ENCODE results near the gene CASZ1. TPM values are rescaled to one million over a fixed set of nuclear protein-coding genes. Genes with fewer than 3 reads are reported as not detected.

Gene CASZ1
- total and polyA plus RNA-seq, 10 of the 15 experiments (the other 5 are each of a cell fraction or from before 2014, with no cell fraction given) = 0.52 to 9.8 (median 3.7) TPM

DNA sequence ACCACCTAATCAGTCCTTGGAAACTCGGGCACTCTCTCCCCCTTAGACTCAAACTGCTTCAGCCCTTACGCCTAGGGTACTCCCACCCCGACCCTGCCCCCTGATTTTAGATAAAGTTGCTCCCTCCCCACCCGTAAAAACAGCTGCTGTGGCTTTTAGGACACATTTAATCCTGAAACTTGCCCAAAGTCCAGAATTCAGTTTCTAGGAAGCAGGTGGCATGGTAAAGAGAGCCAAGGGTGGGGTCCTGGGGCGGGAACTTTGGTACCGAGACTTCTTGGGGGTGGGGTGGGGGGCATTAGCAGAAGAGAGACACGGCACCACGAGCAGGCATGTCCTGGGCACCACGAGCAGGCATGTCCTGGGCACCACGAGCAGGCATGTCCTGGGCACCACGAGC is 52.4 kb downstream of the CASZ1 start (continued):
- TF ChIP-seq, protein P1, sequence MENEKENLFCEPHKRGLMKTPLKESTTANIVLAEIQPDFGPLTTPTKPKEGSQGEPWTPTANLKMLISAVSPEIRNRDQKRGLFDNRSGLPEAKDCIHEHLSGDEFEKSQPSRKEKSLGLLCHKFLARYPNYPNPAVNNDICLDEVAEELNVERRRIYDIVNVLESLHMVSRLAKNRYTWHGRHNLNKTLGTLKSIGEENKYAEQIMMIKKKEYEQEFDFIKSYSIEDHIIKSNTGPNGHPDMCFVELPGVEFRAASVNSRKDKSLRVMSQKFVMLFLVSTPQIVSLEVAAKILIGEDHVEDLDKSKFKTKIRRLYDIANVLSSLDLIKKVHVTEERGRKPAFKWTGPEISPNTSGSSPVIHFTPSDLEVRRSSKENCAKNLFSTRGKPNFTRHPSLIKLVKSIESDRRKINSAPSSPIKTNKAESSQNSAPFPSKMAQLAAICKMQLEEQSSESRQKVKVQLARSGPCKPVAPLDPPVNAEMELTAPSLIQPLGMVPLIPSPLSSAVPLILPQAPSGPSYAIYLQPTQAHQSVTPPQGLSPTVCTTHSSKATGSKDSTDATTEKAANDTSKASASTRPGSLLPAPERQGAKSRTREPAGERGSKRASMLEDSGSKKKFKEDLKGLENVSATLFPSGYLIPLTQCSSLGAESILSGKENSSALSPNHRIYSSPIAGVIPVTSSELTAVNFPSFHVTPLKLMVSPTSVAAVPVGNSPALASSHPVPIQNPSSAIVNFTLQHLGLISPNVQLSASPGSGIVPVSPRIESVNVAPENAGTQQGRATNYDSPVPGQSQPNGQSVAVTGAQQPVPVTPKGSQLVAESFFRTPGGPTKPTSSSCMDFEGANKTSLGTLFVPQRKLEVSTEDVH (IDR thresholded peaks at IDR 0.05; ENCODE audit: low read depth, partially characterized antibody) = no peak
- TF ChIP-seq, protein P2, sequence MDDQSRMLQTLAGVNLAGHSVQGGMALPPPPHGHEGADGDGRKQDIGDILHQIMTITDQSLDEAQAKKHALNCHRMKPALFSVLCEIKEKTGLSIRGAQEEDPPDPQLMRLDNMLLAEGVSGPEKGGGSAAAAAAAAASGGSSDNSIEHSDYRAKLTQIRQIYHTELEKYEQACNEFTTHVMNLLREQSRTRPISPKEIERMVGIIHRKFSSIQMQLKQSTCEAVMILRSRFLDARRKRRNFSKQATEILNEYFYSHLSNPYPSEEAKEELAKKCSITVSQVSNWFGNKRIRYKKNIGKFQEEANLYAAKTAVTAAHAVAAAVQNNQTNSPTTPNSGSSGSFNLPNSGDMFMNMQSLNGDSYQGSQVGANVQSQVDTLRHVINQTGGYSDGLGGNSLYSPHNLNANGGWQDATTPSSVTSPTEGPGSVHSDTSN (IDR thresholded peaks at IDR 0.05; ENCODE audit: insufficient replicate concordance, low read depth, low read length) = no peak
- TF ChIP-seq ATF7 (IDR thresholded peaks at IDR 0.05; ENCODE audit: low read depth) = no peak

DNA sequence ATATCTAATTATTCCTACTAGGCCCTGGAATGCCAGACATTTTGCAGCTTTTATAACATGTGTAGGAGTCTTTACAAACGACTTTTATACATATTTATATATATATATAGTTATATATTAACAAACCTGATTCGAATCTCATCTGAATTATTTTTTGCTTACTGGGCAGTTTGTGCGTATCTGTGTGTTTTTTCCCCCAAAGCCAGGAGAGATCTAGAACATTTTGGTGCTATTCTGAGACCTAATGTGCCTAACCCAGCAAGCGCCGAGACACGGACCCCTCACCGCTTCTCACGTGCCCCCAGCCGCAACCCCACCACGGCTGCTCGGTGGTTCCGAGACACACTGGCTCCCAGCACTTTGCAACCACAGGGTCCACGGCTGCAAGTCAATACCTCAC is 54.8 kb downstream of the CASZ1 start:
- no peaks in the 10 kb centered on the region for H3K9me3 ChIP-seq (replicated peaks; ENCODE audit: control insufficient read depth, insufficient read depth, low read length)
- TF ChIP-seq EED (IDR thresholded peaks at IDR 0.05; ENCODE audit: low read depth) (no peak), TCF3 (IDR thresholded peaks at IDR 0.05; ENCODE audit: borderline replicate concordance, insufficient read depth, low read depth, low read length) (no peak), SMARCA5 (IDR thresholded peaks at IDR 0.05) (no peak), RELB (IDR thresholded peaks at IDR 0.05; ENCODE audit: low read depth) (no peak), PKNOX1 (IDR thresholded peaks at IDR 0.05) (no peak), ZBED1 (IDR thresholded peaks at IDR 0.05; ENCODE audit: borderline replicate concordance) (no peak), ZBTB4 (CRISPR knock-in tag; IDR thresholded peaks at IDR 0.05) (no peak), MXI1 (IDR thresholded peaks at IDR 0.05; ENCODE audit: low read depth, low read length) (no peak), RELA (IDR thresholded peaks at IDR 0.05; ENCODE audit: borderline replicate concordance, partially characterized antibody) (no peak)
- WGBS (ENCODE audit: insufficient coverage, insufficient replicate concordance, low lambda C conversion rate, missing lambda C conversion rate) = 52% methylated on average over 13 of the region's 13 CpGs
- no peaks in the 10 kb centered on the region for H3K27me3 ChIP-seq (replicated peaks in 1 of 2; ENCODE audit: control insufficient read depth in 2 of 2, insufficient read depth in 2 of 2, low read length in 1 of 2)
- ChIA-PET SMC1A (ENCODE audit: uncharacterized antibody, unreplicated experiment) (no interaction called here), RAD21 (ENCODE audit: unreplicated experiment) (no interaction called here), POLR2A (no interaction called here), CTCF (no interaction called here)
- BruUV-seq (replicated peaks) = no TSS peak
- intact Hi-C loops (cut with micrococcal nuclease; ENCODE audit: unreplicated experiment) = no loop called here
- FAIRE-seq (no peak), ATAC-seq (no peak), DNase-seq (ENCODE audit: low read depth, low spot score) (no peak)
- no peak overlapping the region for H3K9ac ChIP-seq (ENCODE audit: control insufficient read depth, insufficient read depth, low read length)
- H3K79me2 ChIP-seq (ENCODE audit: control insufficient read depth, insufficient read depth, low read length) = no peaks in the 10 kb centered on the region
- no peak overlapping the region for H3K4me2 ChIP-seq (ENCODE audit: control insufficient read depth, insufficient read depth)
- H3K4me3 ChIP-seq = no peak overlapping the region
- no peaks in the 10 kb centered on the region for H4K20me1 ChIP-seq (ENCODE audit: control insufficient read depth, insufficient read depth)
- no peak overlapping the region for H3K27ac ChIP-seq (ENCODE audit: control insufficient read depth, insufficient read depth)
- H3K4me1 ChIP-seq (ENCODE audit: control insufficient read depth, insufficient read depth, low read length) = no peaks in the 10 kb centered on the region
- in situ Hi-C loops (cut with MboI) = no loop called here
- no peak overlapping the region for H2AFZ ChIP-seq (ENCODE audit: control insufficient read depth, low read depth, low read length)
- H3K36me3 ChIP-seq (ENCODE audit: control insufficient read depth in 2 of 2, insufficient read depth in 2 of 2, low read length in 1 of 2) = no peaks in the 10 kb centered on the region
